BJ (cell line): ENCODE measurements around the gene PRELID3B. TPM values are rescaled to one million over a fixed set of nuclear protein-coding genes. Genes with fewer than 3 reads are reported as not detected.

Experiments
- CTCF ChIA-PET: fragments of 350-600 bp; formaldehyde crosslinking; extraction: SDS; loops from one replicate; lab custom pipeline; 2021; ENCODE audit warnings: antibody characterized with exemption, inconsistent platforms; lab: Yijun Ruan, JAX
- POLR2A ChIA-PET: fragments of 300-600 bp; sonication (Branson Sonifier 250); formaldehyde crosslinking; extraction: SDS; loops from one replicate; lab custom pipeline; 2021; ENCODE audit warnings: antibody characterized with exemption; lab: Charles Lee
- DNase-seq: peaks from one replicate; pipeline ENCODE4 v3.0.0-alpha.2; 2011; ENCODE audit warnings: low read depth
- H3K27me3 ChIP-seq: 2 replicates; pipeline ENCODE4 v1.6.0; 2011; ENCODE audit warnings: low read length; ENCODE audit not compliant: control insufficient read depth, insufficient read depth
- H3K36me3 ChIP-seq: 2 replicates; pipeline ENCODE4 v1.5.1; 2011; ENCODE audit warnings: low read length; ENCODE audit not compliant: control insufficient read depth, insufficient read depth
- H3K4me3 ChIP-seq: 2 replicates; pipeline ENCODE4 v1.5.1; 2011; ENCODE audit warnings: low read depth, mild to moderate bottlenecking, control low read depth, low read length
- CTCF ChIP-seq: IDR thresholded peaks from 2 replicates; pipeline ENCODE4 v1.5.1; 2011; ENCODE audit warnings: low read depth, mild to moderate bottlenecking, control low read depth, inconsistent platforms, low read length, moderate library complexity; ENCODE audit not compliant: insufficient read depth
- polyA plus RNA-seq: library from polyadenylated mRNA; depleted of rRNA; stranded (reverse); fragments of >200 nt; gene quantifications from 2 replicates; pipeline ENCODE4 v1.2.3, GENCODE V29; 2011

The PRELID3B gene
- polyA plus RNA-seq, 1 experiment = 76.0 TPM

DNA sequence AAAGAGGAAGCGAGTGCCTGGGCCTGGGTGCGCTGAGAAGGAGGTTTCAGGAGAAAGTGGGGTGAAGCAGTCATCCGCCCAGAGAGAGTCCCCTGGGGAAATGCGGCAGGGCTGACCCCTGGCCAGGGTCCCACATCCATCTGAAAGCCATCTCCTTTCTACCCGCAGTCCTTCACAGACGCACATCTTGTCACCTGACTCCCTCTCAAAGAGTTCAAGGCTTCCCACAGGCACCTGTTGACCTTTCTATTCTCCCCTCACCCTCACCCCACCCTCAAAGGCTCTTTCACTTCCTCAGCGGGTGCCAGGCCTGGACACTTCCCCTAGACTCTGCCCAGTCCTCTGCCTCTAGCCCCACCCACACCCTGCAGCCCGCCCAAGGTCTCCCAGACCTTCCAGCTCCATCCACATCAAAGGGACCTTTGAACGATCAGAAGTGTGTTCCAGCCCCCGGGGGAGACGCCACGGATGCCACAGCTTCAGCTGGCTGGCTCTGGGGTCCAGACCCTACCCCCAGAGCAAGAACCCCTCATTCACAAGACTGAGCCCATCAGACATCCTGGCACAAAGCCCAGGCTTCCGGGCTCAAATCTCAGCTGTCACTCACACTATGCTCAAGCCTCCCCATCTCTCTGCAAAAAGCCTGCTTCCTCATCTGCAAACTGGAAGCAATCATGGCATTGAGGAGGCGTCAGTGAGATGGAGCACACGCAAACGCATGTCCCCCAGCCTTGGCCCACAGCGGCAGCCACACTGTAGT, 37.6 kb downstream of the PRELID3B start:
- POLR2A ChIA-PET = no interaction called here

DNA sequence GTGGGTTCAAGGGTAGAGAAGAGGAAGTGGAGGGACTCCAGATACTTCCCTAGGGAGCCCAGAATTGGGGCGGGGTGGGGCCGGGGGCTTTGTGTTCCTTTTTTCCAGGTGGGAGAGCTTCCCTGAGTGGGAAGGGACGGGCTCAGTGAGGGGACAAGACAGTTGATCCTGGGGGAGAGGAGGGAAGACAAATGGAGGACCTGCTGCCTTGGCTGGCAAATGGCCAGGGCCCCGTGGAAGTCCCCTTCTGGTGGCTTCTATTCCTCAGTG, 38.2 kb downstream of the PRELID3B start:
- peaks cover 24% of the 10 kb centered on the region for H3K36me3 ChIP-seq

More for the DNA sequence above, 37.6 kb downstream of the PRELID3B start:
- DNase-seq = no peak
- H3K36me3 ChIP-seq = peaks cover 22% of the 10 kb centered on the region
- CTCF ChIA-PET = no interaction called here
- H3K4me3 ChIP-seq = peak overlapping the region; percentile 86; the same call in 1 of the 2 replicates
- no peaks in the 10 kb centered on the region for H3K27me3 ChIP-seq
- no peak for TF ChIP-seq CTCF

GRCh38 chr20:59003836-59004492, 38.6 kb downstream of the PRELID3B start:
- DNase-seq = no peak
- TF ChIP-seq CTCF = no peak
- Histone ChIP-seq H3K27me3 (no peaks in the 10 kb centered on the region), H3K4me3 (no peak overlapping the region), H3K36me3 (peaks cover 24% of the 10 kb centered on the region)
- ChIA-PET CTCF (no interaction called here), POLR2A (no interaction called here)

More for the DNA sequence above, 38.2 kb downstream of the PRELID3B start:
- H3K27me3 ChIP-seq = no peaks in the 10 kb centered on the region
- POLR2A ChIA-PET = no interaction called here
- CTCF ChIA-PET = no interaction called here
- no peak for DNase-seq
- H3K4me3 ChIP-seq = no peak overlapping the region
- no peak for TF ChIP-seq CTCF

DNA sequence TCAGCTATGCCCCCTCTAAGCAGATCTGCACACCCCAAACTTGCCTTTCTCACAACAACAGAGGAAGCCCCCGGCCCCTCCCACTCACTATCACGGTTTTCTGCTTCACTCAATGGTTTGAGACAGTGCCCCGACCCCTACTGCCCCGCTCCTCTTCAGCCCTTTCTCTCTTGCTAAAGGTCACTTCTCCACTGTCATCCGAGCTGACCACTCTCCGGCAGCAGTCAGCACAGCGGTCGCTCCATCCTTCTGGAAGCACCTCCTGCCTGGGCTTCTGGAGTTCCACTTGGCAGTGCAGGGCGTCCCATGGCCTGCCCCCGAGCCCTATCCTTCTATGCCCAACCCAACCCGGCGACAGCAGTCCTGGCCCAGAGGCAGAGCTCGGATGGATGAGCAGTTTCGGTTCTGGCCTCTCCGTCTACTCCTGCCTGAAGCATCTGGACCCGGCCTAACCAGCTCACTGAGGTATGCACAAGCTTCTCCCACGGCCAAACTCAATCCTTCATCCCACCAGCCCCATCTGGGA, 39.6 kb downstream of the PRELID3B start:
- H3K36me3 ChIP-seq = peaks cover 24% of the 10 kb centered on the region
- POLR2A ChIA-PET = no interaction called here
- CTCF ChIA-PET = no interaction called here
- DNase-seq = no peak
- no peak for TF ChIP-seq CTCF
- no peak overlapping the region for H3K4me3 ChIP-seq
- no peaks in the 10 kb centered on the region for H3K27me3 ChIP-seq

DNA sequence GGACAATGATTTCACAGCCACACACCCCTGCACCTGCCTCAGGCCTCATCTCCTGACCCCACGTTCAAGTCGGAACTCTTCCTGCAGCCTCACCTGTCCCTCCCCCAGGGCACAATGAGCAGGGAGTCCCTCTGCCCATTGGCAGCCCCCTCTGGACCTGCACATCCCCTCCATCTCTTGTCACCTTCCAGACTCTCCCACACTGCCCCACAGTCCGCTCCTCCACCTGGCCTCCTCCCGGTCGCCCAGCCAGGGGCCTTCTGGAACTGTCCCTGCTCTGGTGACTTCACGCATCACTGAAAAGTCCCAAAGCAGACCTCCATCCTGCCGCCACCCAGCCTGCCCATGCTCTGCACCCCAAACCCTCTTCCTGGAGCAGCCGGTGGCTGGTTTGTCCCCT, 40.2 kb downstream of the PRELID3B start:
- Histone ChIP-seq H3K4me3 (no peak overlapping the region), H3K36me3 (peaks cover 27% of the 10 kb centered on the region), H3K27me3 (no peaks in the 10 kb centered on the region)
- TF ChIP-seq CTCF = no peak
- CTCF ChIA-PET = no interaction called here
- POLR2A ChIA-PET = no interaction called here
- DNase-seq = no peak
